NB4 (cell line): ENCODE results near the gene MADD.

ENCODE experiments used
- DNase-seq: peaks from one replicate; pipeline ENCODE4 v3.0.0; 2010; ENCODE audit warnings: low read depth
- H3K4me3 ChIP-seq: one replicate; pipeline ENCODE4 v1.5.1; 2011; ENCODE audit warnings: mild to moderate bottlenecking, low read depth, low read length, moderate library complexity
- MAX ChIP-seq: IDR thresholded peaks from 2 replicates; pipeline ENCODE4 v1.6.1; 2011; ENCODE audit warnings: low read depth, low read length
- MYC ChIP-seq: IDR thresholded peaks from 2 replicates; pipeline ENCODE4 v1.6.1; 2011; ENCODE audit warnings: low read depth, low read length
- POLR2A ChIP-seq: IDR thresholded peaks from 2 replicates; pipeline ENCODE4 v1.6.1; 2011; ENCODE audit warnings: mild to moderate bottlenecking; ENCODE audit not compliant: insufficient read length; ENCODE audit errors: extremely low read depth
- TF ChIP-seq, protein P1 (sequence below): IDR thresholded peaks from one replicate; pipeline ENCODE4 v1.5.1; 2012; ENCODE audit warnings: low read depth, low read length

The MADD gene

DNA sequence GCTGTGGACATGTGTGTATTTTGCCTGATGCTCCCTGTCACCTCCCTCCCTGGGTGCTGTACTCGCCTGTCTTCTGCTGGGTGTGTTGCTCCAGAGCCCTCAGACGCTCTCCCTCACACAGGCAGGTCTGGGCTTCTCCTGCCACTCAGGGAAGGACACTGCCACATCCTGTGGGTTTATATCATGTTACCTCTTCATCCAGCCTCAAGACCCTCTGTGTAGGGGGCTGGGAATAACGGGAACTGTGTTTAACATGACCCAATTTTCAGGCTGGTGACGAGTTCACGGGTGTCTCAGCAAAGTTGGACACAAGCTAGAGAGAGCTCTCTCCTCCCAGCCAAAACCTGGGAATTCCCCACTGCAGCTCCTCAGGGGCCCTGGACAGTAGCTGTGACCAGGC lies 58.0 kb downstream of the MADD start:
- no peak for DNase-seq
- TF ChIP-seq POLR2A (no peak), MAX (no peak), MYC (no peak)
- TF ChIP-seq, protein P1, sequence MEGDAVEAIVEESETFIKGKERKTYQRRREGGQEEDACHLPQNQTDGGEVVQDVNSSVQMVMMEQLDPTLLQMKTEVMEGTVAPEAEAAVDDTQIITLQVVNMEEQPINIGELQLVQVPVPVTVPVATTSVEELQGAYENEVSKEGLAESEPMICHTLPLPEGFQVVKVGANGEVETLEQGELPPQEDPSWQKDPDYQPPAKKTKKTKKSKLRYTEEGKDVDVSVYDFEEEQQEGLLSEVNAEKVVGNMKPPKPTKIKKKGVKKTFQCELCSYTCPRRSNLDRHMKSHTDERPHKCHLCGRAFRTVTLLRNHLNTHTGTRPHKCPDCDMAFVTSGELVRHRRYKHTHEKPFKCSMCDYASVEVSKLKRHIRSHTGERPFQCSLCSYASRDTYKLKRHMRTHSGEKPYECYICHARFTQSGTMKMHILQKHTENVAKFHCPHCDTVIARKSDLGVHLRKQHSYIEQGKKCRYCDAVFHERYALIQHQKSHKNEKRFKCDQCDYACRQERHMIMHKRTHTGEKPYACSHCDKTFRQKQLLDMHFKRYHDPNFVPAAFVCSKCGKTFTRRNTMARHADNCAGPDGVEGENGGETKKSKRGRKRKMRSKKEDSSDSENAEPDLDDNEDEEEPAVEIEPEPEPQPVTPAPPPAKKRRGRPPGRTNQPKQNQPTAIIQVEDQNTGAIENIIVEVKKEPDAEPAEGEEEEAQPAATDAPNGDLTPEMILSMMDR: no peak
- no peak overlapping the region for H3K4me3 ChIP-seq

DNA sequence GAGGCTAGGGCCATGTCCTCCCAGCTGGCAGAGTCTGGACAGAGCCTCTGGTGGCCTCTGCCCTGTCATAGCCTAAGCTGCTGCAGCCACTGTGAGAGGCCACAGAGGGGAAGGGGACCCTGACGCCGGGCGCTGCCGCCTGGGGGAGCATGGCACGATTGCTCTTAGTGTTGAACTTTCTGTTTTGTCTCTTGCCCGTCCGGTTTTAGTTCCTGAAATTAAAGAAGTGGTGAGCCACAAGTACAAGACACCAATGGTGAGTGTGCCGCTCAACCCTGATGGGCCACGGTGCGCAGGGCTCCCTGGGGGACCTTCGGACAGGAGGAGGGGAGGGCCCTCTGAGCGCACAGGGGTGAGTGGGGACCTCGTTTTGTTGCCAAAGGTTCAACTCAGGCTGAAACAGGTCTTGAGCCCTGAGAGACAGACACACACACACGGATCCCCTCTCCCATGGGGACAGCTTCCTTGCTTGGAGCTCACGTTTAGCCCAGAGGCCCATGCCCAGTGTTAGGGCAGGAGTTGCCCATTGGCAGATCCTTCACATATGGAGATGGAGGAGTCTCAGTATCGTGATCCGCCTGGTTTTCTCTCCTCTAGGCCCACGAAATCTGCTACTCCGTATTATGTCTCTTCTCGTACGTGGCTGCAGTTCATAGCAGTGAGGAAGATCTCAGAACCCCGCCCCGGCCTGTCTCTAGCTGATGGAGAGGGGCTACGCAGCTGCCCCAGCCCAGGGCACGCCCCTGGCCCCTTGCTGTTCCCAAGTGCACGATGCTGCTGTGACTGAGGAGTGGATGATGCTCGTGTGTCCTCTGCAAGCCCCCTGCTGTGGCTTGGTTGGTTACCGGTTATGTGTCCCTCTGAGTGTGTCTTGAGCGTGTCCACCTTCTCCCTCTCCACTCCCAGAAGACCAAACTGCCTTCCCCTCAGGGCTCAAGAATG lies 58.8 kb downstream of the MADD start:
- H3K4me3 ChIP-seq: no peak overlapping the region
- no peak for DNase-seq
- TF ChIP-seq POLR2A: no peak
- TF ChIP-seq, protein P1: no peak
- TF ChIP-seq MAX: no peak
- TF ChIP-seq MYC: no peak

- DNase-seq: no peak
- TF ChIP-seq MAX (no peak), POLR2A (no peak), MYC (no peak)
- TF ChIP-seq, protein P1: no peak
- H3K4me3 ChIP-seq: no peak overlapping the region
These were observed 59.6 kb downstream of the MADD start for GRCh38 chr11:47329431-47329986.

DNA sequence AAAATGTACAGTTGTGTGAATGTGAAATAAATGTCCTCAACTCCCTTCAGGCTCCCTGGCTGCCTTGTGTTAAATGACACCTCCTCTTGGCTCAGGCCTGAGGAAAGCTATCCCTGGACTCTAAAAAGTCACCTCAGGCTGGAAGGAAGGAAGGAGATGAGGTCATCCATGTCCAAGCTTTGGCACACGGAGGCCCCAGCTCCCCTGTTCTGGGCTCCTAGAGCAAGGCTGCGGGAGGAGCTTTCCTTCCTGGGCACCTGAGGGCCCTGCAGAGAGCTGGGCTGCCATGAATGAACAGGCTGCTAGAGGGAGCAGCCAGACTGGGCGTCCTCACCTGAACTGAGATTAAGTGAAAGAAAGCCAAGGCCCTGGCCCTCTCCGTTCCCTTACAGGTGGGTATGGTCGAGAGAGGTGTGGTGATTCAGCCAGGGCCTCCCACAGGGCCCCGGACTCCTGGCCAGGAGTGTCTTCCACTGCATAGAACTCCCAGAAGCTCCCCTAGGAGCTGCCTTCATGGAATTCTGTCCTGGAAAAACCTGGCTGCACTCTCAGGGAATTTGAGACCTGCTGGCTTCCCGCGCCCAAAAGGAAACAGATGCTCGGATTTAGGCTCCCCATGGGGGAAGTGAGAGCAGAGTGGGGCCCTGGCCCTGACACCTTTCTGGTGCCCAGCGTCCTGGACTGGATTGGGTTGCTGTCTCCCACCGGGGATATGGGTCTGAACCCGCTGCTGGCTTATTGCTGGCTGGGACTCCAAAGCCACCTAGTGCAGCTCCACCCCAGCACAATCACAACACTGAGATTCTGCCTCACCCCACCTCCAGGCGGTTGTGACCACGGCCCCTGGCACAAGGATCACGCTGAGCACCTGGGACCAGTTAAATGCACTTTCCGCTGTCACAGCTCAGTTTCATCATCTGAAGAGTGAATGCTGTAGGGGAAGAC lies 60.3 kb downstream of the MADD start:
- no peak overlapping the region for H3K4me3 ChIP-seq
- no peak for DNase-seq
- TF ChIP-seq, protein P1: no peak
- TF ChIP-seq MAX (no peak), POLR2A (no peak), MYC (no peak)

DNA sequence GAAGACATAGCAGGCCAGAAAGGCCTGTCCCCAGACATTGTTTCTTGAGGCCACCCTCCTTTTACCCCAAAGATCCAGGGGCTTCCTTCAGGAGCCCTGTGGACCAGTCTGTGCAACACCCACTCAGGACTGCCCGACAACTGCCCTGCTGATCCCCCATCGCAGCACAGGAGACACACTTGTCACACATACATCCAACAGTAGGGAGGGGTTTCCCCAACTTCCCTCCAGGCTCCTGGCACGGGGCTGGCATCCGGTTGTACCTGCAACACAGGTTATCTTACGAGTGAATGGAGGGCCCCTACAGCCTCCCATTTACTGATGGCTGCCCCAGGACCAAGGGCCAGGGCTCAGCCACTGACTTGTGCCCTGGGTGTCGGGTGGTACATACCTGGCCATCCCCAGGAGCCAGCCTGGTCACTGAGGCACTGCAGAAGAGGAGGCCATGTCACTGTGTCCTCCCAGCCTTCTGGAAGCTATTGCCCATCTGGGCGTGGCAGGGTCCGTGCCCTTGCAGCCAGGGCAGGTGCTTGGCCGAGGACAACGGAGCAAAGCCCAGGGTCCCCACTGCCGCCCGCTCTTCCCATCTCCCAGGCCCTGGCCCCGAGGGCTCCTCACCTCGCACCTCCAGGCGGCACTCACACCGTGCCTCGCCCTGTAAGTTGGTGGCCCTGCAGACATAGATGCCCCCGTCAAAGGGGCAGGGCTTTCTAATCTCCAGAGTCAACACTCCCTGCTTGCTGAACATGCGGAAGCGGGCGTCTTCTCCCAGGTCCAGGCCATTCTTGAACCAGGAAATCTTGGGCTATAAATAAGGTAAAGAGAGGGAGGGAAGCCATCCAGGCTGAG lies 61.7 kb downstream of the MADD start:
- TF ChIP-seq, protein P1: no peak
- TF ChIP-seq POLR2A (no peak), MYC (no peak), MAX (no peak)
- no peak overlapping the region for H3K4me3 ChIP-seq
- no peak for DNase-seq
